Measurements from ENCODE around the gene SPOUT1. TPM values are rescaled to one million over a fixed set of nuclear protein-coding genes. Genes with fewer than 3 reads are reported as not detected.

Gene SPOUT1
- total RNA-seq, 1 donor: 10.1 TPM

DNA sequence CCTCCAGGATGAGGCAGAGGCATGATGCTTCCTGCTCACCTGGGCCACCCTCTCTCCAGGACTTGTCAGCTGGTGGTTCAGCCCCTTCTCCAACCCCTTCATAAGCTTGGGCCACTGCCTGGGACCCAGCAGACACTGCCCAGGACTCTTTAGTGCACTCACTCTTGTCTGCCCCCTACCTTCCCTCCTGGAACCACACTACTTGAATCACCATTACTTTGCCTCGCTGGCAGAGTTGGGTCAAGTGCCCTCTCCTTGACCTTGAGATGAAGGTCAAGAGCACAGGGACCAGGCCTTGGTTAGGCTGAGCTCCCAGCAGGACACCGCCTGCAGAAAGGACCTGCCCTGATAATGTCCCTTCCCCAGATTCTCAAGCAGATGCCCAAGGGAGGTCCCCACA, 19.8 kb downstream of the SPOUT1 start:
- Histone ChIP-seq H3K4me3 (ENCODE audit: insufficient read depth, low read length) (no peak overlapping the region), H3K79me2 (ENCODE audit: insufficient read depth, low read length) (no peaks in the 10 kb centered on the region)
- TF ChIP-seq, protein P1, sequence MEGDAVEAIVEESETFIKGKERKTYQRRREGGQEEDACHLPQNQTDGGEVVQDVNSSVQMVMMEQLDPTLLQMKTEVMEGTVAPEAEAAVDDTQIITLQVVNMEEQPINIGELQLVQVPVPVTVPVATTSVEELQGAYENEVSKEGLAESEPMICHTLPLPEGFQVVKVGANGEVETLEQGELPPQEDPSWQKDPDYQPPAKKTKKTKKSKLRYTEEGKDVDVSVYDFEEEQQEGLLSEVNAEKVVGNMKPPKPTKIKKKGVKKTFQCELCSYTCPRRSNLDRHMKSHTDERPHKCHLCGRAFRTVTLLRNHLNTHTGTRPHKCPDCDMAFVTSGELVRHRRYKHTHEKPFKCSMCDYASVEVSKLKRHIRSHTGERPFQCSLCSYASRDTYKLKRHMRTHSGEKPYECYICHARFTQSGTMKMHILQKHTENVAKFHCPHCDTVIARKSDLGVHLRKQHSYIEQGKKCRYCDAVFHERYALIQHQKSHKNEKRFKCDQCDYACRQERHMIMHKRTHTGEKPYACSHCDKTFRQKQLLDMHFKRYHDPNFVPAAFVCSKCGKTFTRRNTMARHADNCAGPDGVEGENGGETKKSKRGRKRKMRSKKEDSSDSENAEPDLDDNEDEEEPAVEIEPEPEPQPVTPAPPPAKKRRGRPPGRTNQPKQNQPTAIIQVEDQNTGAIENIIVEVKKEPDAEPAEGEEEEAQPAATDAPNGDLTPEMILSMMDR (IDR thresholded peaks at IDR 0.05; ENCODE audit: extremely low read depth, low read depth, low read length): no peak

DNA sequence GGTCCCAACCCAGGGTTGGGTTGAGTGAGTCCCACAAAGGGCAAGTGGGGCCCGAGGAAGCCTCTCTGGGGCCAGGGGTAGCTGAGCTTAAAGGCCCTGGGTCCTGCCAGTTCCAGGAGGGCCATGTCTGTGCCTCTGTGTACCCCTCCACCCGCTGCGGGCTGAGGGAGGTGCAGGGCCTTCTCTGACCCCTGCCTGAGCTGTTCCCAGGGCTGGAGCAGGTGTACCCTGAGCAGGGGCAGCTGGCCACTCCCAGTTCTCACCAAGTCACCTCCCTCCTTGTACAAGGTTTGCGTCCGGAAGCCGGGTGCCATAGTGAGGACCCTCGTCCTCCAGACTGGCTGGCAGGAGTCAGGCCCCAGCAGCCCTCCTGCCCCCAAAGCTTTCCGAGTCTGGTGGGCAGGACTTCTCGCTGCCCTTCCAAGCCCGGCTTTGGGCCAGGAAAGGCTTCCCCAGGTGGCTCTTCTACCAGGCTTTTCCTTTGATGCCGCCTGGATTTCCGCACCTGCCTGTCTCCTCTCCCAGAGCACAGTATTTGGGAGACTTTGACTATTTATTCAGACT, 20.5 kb downstream of the SPOUT1 start:
- Histone ChIP-seq H3K4me3 (ENCODE audit: insufficient read depth, low read length) (no peak overlapping the region), H3K79me2 (ENCODE audit: insufficient read depth, low read length) (no peaks in the 10 kb centered on the region)

More for the DNA sequence above, 19.8 kb downstream of the SPOUT1 start:
- H3K27me3 ChIP-seq (ENCODE audit: insufficient read depth, low read length): no peaks in the 10 kb centered on the region
- DNase-seq (ENCODE audit: insufficient read length, low spot score, missing footprints): no peak
- H3K4me1 ChIP-seq (ENCODE audit: insufficient read depth, low read length): no peaks in the 10 kb centered on the region
- H3K27ac ChIP-seq (ENCODE audit: low read depth, low read length): no peak overlapping the region
- H3K36me3 ChIP-seq (ENCODE audit: insufficient read depth, low read length): peaks cover 16% of the 10 kb centered on the region
- no peak overlapping the region for H3K4me2 ChIP-seq (ENCODE audit: insufficient read depth, low read length)
- H2AFZ ChIP-seq (ENCODE audit: low read length): no peak overlapping the region
- H4K20me1 ChIP-seq (ENCODE audit: insufficient read depth, low read length): no peaks in the 10 kb centered on the region
- no peaks in the 10 kb centered on the region for H3K9me3 ChIP-seq (ENCODE audit: low read depth, low read length)

DNA sequence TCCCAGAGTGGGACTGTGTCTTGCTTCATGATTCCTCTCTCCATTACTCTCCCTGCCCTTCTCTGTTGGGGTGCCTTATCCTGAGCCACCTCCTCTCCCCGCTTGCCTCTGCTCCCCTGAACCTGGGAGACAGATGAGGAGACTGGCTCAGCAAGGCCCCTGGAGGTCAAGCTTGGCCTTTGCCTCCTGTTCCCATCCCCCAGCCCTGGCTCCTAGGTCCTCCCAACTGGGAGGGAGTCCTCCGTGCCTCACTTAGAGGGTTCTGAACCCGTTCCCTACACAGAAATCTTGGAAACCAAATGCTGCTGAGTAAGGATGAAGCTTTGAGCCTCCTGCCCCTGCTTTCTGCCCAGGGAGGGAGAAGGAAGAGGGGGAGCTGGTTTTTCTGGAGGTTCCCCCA, 21.1 kb downstream of the SPOUT1 start:
- no peak overlapping the region for H3K27ac ChIP-seq (ENCODE audit: low read depth, low read length)
- H4K20me1 ChIP-seq (ENCODE audit: insufficient read depth, low read length): no peaks in the 10 kb centered on the region
- no peak overlapping the region for H2AFZ ChIP-seq (ENCODE audit: low read length)
- H3K9me3 ChIP-seq (ENCODE audit: low read depth, low read length): no peaks in the 10 kb centered on the region
- H3K4me2 ChIP-seq (ENCODE audit: insufficient read depth, low read length): no peak overlapping the region
- no peaks in the 10 kb centered on the region for H3K27me3 ChIP-seq (ENCODE audit: insufficient read depth, low read length)
- TF ChIP-seq, protein P1 (IDR thresholded peaks at IDR 0.05; ENCODE audit: extremely low read depth, low read depth, low read length): no peak
- no peak overlapping the region for H3K4me3 ChIP-seq (ENCODE audit: insufficient read depth, low read length)
- peaks cover 23% of the 10 kb centered on the region for H3K36me3 ChIP-seq (ENCODE audit: insufficient read depth, low read length)
- peak; percentile 51 for DNase-seq (ENCODE audit: insufficient read length, low spot score, missing footprints)
- no peaks in the 10 kb centered on the region for H3K79me2 ChIP-seq (ENCODE audit: insufficient read depth, low read length)
- H3K4me1 ChIP-seq (ENCODE audit: insufficient read depth, low read length): no peaks in the 10 kb centered on the region

More for the DNA sequence above, 20.5 kb downstream of the SPOUT1 start:
- Histone ChIP-seq H2AFZ (ENCODE audit: low read length) (no peak overlapping the region), H4K20me1 (ENCODE audit: insufficient read depth, low read length) (no peaks in the 10 kb centered on the region), H3K9me3 (ENCODE audit: low read depth, low read length) (no peaks in the 10 kb centered on the region), H3K4me1 (ENCODE audit: insufficient read depth, low read length) (no peaks in the 10 kb centered on the region), H3K36me3 (ENCODE audit: insufficient read depth, low read length) (peaks cover 17% of the 10 kb centered on the region), H3K27me3 (ENCODE audit: insufficient read depth, low read length) (no peaks in the 10 kb centered on the region), H3K27ac (ENCODE audit: low read depth, low read length) (no peak overlapping the region), H3K4me2 (ENCODE audit: insufficient read depth, low read length) (no peak overlapping the region)
- TF ChIP-seq, protein P1 (IDR thresholded peaks at IDR 0.05; ENCODE audit: extremely low read depth, low read depth, low read length): no peak
- no peak for DNase-seq (ENCODE audit: insufficient read length, low spot score, missing footprints)

DNA sequence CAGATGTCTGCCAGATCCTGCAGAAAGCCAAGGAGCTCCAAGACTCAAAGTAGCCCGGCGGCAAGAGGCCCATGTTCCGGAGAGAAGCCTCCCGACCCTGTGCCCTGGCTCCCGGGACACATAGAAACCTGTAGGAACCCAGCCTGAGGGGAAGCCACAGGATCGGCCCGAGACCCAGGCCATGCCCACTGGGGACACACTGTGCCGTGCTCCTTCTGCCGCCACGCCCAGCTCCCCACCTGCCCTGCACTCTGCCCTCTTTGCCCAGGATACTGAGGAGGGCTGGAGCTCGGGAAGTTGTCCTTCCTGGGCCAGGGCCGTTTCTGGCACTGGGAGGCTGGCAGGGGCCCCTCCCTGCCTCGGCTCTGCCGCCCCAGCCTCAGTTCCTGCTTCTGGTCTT, 21.8 kb downstream of the SPOUT1 start:
- no peaks in the 10 kb centered on the region for H3K9me3 ChIP-seq (ENCODE audit: low read depth, low read length)
- no peaks in the 10 kb centered on the region for H3K27me3 ChIP-seq (ENCODE audit: insufficient read depth, low read length)
- H3K79me2 ChIP-seq (ENCODE audit: insufficient read depth, low read length): no peaks in the 10 kb centered on the region
- H3K4me3 ChIP-seq (ENCODE audit: insufficient read depth, low read length): no peak overlapping the region
- H3K27ac ChIP-seq (ENCODE audit: low read depth, low read length): no peak overlapping the region
- no peak overlapping the region for H3K4me2 ChIP-seq (ENCODE audit: insufficient read depth, low read length)
- H2AFZ ChIP-seq (ENCODE audit: low read length): no peak overlapping the region
- peak; percentile 55 for DNase-seq (ENCODE audit: insufficient read length, low spot score, missing footprints)
- no peaks in the 10 kb centered on the region for H4K20me1 ChIP-seq (ENCODE audit: insufficient read depth, low read length)
- H3K36me3 ChIP-seq (ENCODE audit: insufficient read depth, low read length): peaks cover 30% of the 10 kb centered on the region
- no peaks in the 10 kb centered on the region for H3K4me1 ChIP-seq (ENCODE audit: insufficient read depth, low read length)
- TF ChIP-seq, protein P1 (IDR thresholded peaks at IDR 0.05; ENCODE audit: extremely low read depth, low read depth, low read length): no peak
